COLO668 (cell line): ENCODE results near the gene CSAG3.

ENCODE experiments used
- DNase-seq: peaks from one replicate; lab custom pipeline; 2025; ENCODE audit not compliant: unreplicated experiment; lab: John Stamatoyannopoulos, UW

Gene CSAG3

GRCh38 chrX:152806035-152806434 is 47.0 kb downstream of the CSAG3 start:
- DNase-seq, result no peak
